Measurements from ENCODE around the gene SRPK3.

GRCh38 chrX:153731117-153731844, 49.6 kb upstream of the SRPK3 start:
- TF ChIP-seq CTCF (IDR thresholded peaks at IDR 0.05; ENCODE audit: extremely low read depth in 1 of 2, insufficient read depth in 1 of 2, low read depth in 1 of 2, low read length in 2 of 2) (no peak), MAX (IDR thresholded peaks at IDR 0.05; ENCODE audit: insufficient read depth, insufficient read length) (no peak), EZH2 (IDR thresholded peaks at IDR 0.05; ENCODE audit: borderline replicate concordance, low read depth, low read length, severe bottlenecking) (no peak), POLR2AphosphoS5 (IDR thresholded peaks at IDR 0.05; ENCODE audit: insufficient read depth, low read depth, low read length) (no peak), POLR2A (IDR thresholded peaks at IDR 0.05; ENCODE audit: low read depth, low read length) (no peak)

All from endothelial cell of umbilical vein (primary cell).